ENCODE data around the gene DLL4.

Gene DLL4

DNA sequence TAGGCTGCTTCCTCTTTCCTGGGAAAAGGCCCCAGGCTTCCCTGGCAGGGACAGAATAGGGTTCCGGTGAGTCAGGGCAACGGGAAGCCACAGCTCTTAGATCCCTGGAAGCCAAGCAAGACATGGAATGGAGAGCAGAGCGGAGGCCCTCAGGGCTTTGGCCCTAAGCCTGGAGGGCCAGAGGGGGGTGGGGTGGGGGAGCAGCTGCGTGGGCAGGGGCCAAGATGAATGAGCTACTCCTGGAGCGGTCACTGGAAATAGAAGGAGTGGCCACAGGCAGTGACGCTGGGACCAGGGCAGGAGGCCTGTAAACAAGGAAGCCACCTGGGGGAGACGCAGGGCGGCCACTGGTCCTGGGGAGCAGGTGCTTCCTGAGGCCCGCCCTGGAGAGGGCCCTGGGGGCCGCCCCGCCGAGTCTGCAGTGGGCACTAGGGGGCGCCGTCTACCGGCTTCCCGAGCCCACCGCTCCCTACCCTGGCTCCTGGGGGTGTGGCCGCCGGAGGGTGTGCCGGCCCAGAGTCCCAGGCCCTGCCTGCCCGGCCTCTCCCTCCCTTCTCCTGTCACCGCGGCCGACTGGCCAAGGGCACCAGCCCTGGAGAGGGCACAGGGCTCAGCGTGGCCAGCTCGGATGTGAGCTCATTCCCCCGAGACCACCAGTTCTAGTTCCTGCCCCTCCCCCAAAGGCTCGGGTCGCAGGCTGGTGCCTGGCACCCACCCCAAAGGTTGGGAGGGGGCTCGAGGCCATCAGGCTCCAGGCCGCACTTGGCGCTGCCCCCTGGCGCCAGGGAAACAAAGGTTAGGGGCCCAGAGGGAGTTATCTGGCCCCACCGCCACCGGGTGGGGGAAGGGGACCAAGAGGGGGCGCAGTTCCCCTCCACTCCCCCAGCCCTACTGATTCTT, 22.8 kb upstream of the DLL4 start:
- Histone ChIP-seq H3K4me1 (ENCODE audit: control extremely low read depth in 1 of 4, control insufficient read depth in 4 of 4, insufficient read depth in 4 of 4, low read length in 3 of 4) (peaks cover 6 to 65% (median 49%) of the 10 kb centered on the region in 4 experiments), H3K9me3 (ENCODE audit: control extremely low read depth in 1 of 5, control insufficient read depth in 4 of 5, insufficient read depth in 2 of 5, low read depth in 1 of 5, low read length in 4 of 5) (no peaks in the 10 kb centered on the region), H3K27me3 (replicated peaks in 2 of 5; ENCODE audit: control insufficient read depth in 4 of 5, insufficient read depth in 5 of 5, low read length in 4 of 5) (no peaks in the 10 kb centered on the region), H3K4me3 (ENCODE audit: control insufficient read depth in 1 of 7, extremely low read depth in 1 of 7, insufficient read depth in 4 of 7, low read depth in 2 of 7, low read length in 6 of 7) (peak overlapping the region; percentile 30 to 87 (median 73)), H3K27ac (ENCODE audit: insufficient read depth in 1 of 2, low read depth in 1 of 2, low read length in 2 of 2, poor library complexity in 1 of 2, severe bottlenecking in 2 of 2) (peak overlapping the region; percentile 7 to 73), H3K36me3 (ENCODE audit: control insufficient read depth in 4 of 4, insufficient read depth in 4 of 4, low read length in 3 of 4) (peaks cover 0 to 29% (median 19%) of the 10 kb centered on the region in 4 experiments)
- CTCF ChIA-PET = interaction anchor here (0.8 to 20.1 kb wide), 24 partner anchors 10 to 327 kb away, joined by 3 to 491 read pairs (median 4); partner anchors contain the start of genes CHAC1, DLL4 and VPS18
- POLR2A ChIA-PET = interaction anchor here (0.5 to 1.4 kb wide), 2 partner anchors 22 to 115 kb away, joined by 3 to 4 read pairs; no protein-coding TSS in a partner anchor
- peak; percentile 82 to 93 (median 91) for DNase-seq
- WGBS (ENCODE audit: insufficient coverage) = 5% methylated on average over 19 of the region's 36 CpGs

DNA sequence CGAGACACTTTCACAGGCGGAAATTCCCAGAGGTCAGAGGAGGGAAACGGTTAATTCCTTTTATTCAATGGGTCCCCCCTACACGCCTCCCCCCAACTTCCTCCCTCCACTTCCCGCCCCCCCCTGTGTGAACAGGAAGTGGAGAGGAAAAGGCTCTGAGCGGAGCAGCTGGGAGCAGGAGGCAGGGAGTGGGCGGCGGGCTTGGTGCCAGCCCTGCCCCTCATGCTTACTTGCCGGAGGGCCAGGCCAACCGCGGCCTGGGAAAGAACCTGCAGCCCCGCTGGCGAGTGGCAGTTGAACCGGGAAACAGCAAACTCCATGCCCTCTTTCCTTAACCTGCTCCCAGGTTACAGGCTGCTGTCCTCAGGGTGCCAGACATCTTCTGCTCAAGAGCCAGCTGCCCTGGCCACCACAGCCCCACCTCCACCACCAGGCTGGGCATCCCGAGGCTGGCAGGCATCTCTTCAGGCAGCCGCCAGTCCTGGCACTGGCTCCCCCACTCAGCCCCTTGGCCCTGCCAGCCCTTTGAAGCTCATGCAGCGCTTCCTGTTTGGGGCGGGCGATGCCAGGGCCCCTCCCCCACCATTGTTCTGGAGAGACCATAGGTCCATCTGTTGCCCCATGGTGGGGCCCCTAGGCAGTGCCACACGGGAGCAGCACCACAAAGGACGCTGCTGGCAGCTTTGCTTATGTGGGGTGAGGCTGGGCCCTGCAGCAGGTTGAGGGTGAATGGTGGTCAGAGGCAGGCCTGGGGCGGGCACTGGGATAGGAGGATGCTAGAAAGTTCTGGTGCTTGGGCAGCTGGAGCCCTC, 21.9 kb upstream of the DLL4 start:
- peaks cover 6 to 65% (median 48%) of the 10 kb centered on the region in 4 experiments for H3K4me1 ChIP-seq (ENCODE audit: control extremely low read depth in 1 of 4, control insufficient read depth in 4 of 4, insufficient read depth in 4 of 4, low read length in 3 of 4)
- POLR2A ChIA-PET = interaction anchor here (1.4 kb wide), 1 partner anchor 114 kb away, joined by 3 read pairs; no protein-coding TSS in a partner anchor
- peak in 2 of 3 donors; percentile 82 to 86 for DNase-seq
- H3K4me3 ChIP-seq (ENCODE audit: control insufficient read depth in 1 of 7, extremely low read depth in 1 of 7, insufficient read depth in 4 of 7, low read depth in 2 of 7, low read length in 6 of 7) = peak overlapping the region; percentile 32 to 87 (median 73)
- CTCF ChIA-PET = interaction anchor here (1.2 to 20.1 kb wide), 17 partner anchors 9 to 278 kb away, joined by 3 to 491 read pairs (median 10); partner anchors contain the start of genes CHAC1 and DLL4
- peak overlapping the region; percentile 7 to 46 for H3K27ac ChIP-seq (ENCODE audit: insufficient read depth in 1 of 2, low read depth in 1 of 2, low read length in 2 of 2, poor library complexity in 1 of 2, severe bottlenecking in 2 of 2)
- H3K27me3 ChIP-seq (replicated peaks in 2 of 5; ENCODE audit: control insufficient read depth in 4 of 5, insufficient read depth in 5 of 5, low read length in 4 of 5) = no peaks in the 10 kb centered on the region
- no peaks in the 10 kb centered on the region for H3K9me3 ChIP-seq (ENCODE audit: control extremely low read depth in 1 of 5, control insufficient read depth in 4 of 5, insufficient read depth in 2 of 5, low read depth in 1 of 5, low read length in 4 of 5)
- WGBS (ENCODE audit: insufficient coverage) = 6% methylated on average over 13 of the region's 22 CpGs
- peaks cover 0 to 29% (median 19%) of the 10 kb centered on the region in 4 experiments for H3K36me3 ChIP-seq (ENCODE audit: control insufficient read depth in 4 of 4, insufficient read depth in 4 of 4, low read length in 3 of 4)

DNA sequence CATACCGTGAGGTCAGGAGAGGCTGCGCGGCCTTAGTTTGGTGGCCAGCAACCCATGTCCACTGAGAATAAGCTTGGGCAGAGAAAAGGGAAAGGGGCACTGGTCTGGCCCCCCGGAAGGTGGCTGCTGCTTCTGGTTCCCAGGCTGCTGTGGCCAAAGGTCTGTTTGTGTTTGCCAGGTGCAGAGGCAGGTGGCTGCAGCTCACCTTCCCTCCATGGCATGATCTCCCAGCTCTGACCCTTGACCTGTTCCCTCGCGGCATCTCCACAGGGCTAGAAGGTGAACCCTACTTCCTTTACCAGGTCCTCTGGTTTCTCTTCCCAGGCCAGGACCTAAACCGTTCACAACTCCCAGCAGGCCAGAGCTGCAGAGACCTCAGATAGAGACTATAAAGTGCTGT, 21.0 kb upstream of the DLL4 start:
- Histone ChIP-seq H3K36me3 (ENCODE audit: control insufficient read depth in 4 of 4, insufficient read depth in 4 of 4, low read length in 3 of 4) (peaks cover 0 to 22% (median 12%) of the 10 kb centered on the region in 4 experiments), H3K27me3 (replicated peaks in 2 of 5; ENCODE audit: control insufficient read depth in 4 of 5, insufficient read depth in 5 of 5, low read length in 4 of 5) (no peaks in the 10 kb centered on the region), H3K4me3 (ENCODE audit: control insufficient read depth in 1 of 7, extremely low read depth in 1 of 7, insufficient read depth in 4 of 7, low read depth in 2 of 7, low read length in 6 of 7) (no peak overlapping the region), H3K4me1 (ENCODE audit: control extremely low read depth in 1 of 4, control insufficient read depth in 4 of 4, insufficient read depth in 4 of 4, low read length in 3 of 4) (peaks cover 6 to 56% (median 40%) of the 10 kb centered on the region in 4 experiments), H3K27ac (ENCODE audit: insufficient read depth in 1 of 2, low read depth in 1 of 2, low read length in 2 of 2, poor library complexity in 1 of 2, severe bottlenecking in 2 of 2) (no peak overlapping the region), H3K9me3 (ENCODE audit: control extremely low read depth in 1 of 5, control insufficient read depth in 4 of 5, insufficient read depth in 2 of 5, low read depth in 1 of 5, low read length in 4 of 5) (no peaks in the 10 kb centered on the region)
- DNase-seq = no peak
- 100% methylated on average over 4 of the region's 7 CpGs for WGBS (ENCODE audit: insufficient coverage)
- ChIA-PET CTCF (interaction anchor here (1.4 to 20.1 kb wide), 10 partner anchors 9 to 277 kb away, joined by 3 to 491 read pairs (median 17); partner anchors contain the start of genes CHAC1 and DLL4), POLR2A (interaction anchor here (1.0 kb wide), 1 partner anchor 12 kb away, joined by 4 read pairs; no protein-coding TSS in a partner anchor)

DNA sequence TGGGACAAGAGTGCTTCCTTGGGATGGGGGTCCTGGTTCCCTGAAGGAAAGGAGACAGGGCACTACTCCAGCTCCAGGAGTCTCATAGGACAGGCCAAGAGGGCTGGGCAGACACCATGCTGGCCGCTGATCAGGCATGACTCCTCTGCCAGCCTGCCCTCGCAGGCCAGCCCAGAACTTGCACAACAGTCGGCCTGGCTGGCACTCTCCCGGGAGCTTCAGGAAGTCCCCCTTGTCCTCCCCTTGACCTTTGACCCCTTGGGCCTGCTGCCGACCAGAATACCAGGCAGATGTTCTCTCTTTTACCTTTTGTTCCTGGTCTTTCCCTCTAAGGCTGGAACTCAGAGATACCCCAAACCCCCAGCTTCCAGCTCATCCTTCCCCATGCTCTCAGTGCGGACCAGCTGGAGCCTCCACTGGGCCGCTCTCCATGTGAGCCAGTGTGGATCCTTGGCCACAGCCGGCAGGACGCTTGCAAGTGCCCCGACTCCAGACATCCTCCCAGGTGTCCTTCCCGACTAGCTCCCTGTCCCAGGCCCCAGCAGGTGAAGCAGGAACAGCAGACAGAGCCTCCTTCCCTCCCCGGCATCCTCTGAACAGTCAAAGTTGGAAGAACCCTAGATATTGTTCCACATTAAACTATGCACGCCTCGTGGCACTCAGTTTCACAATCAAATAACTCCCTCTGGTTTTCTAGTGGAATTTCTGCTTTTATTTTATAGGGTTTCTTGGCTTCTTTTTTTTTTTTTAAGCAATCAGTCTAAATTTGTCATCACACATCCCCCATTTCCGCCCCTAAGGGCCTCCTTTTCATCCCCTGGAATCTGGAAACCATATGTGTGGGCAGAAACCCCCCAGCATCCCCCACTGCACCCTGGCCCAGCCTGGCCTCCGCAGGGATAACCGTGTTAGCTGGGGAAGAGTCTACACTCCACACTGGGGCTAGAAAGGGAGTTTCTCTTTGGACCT, 19.2 kb upstream of the DLL4 start:
- Histone ChIP-seq H3K4me3 (ENCODE audit: control insufficient read depth in 1 of 7, extremely low read depth in 1 of 7, insufficient read depth in 4 of 7, low read depth in 2 of 7, low read length in 6 of 7) (no peak overlapping the region), H3K27me3 (replicated peaks in 2 of 5; ENCODE audit: control insufficient read depth in 4 of 5, insufficient read depth in 5 of 5, low read length in 4 of 5) (no peaks in the 10 kb centered on the region), H3K27ac (ENCODE audit: insufficient read depth in 1 of 2, low read depth in 1 of 2, low read length in 2 of 2, poor library complexity in 1 of 2, severe bottlenecking in 2 of 2) (no peak overlapping the region), H3K4me1 (ENCODE audit: control extremely low read depth in 1 of 4, control insufficient read depth in 4 of 4, insufficient read depth in 4 of 4, low read length in 3 of 4) (peaks cover 2 to 43% (median 32%) of the 10 kb centered on the region in 4 experiments), H3K36me3 (ENCODE audit: control insufficient read depth in 4 of 4, insufficient read depth in 4 of 4, low read length in 3 of 4) (peaks cover 0 to 8% (median under 1%) of the 10 kb centered on the region in 4 experiments), H3K9me3 (ENCODE audit: control extremely low read depth in 1 of 5, control insufficient read depth in 4 of 5, insufficient read depth in 2 of 5, low read depth in 1 of 5, low read length in 4 of 5) (no peaks in the 10 kb centered on the region)
- WGBS (ENCODE audit: insufficient coverage) = 83% methylated on average over 15 of the region's 17 CpGs
- ChIA-PET POLR2A (interaction anchor here (0.5 kb wide), 1 partner anchor 180 kb away, joined by 8 read pairs; no protein-coding TSS in a partner anchor), CTCF (interaction anchor here (0.7 to 20.1 kb wide), 9 partner anchors 11 to 276 kb away, joined by 3 to 491 read pairs (median 4); partner anchors contain the start of gene DLL4)
- no peak for DNase-seq

DNA sequence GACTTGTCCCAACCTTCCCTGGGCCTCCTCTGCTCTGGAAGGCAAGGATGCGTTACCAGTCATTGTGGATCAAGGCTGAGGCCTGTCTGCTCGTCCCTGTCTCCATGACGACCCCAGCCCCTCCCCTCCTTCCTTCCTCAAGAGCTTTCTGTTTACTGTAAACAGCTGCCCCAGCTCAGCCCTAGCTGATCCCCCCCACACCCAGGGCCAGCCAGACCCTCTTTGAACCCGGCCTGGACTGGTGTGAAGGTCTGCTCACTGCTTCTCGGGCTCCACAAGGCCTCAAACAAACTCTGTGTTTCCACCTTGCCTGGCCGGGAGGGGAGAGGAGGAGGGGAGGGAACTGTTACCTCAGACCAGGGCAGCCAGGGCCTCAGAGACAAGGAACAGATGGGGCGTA, 18.0 kb upstream of the DLL4 start:
- POLR2A ChIA-PET = no interaction called here

DNA sequence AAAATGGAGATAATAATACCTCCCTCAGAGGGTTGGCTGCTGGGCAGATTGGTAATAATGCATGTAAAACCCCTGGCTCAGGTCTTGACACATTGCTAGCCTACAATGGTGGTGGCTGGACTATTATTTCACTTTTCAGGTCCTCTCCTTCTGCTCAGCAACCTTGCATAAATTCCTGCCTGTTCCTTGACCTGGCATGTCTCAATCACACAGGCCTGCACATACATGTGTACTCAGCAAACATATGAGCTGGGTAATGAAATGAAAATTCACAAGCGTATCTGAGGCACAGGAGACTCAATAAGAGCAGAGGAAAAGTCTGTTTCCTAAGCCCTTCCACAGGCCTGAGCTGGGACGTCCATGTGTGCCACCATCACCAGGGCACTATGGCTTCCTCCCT, 17.4 kb upstream of the DLL4 start:
- H3K4me1 ChIP-seq (ENCODE audit: control extremely low read depth in 1 of 4, control insufficient read depth in 4 of 4, insufficient read depth in 4 of 4, low read length in 3 of 4) = peaks cover 2 to 30% (median 21%) of the 10 kb centered on the region in 4 experiments
- CTCF ChIA-PET = interaction anchor here (0.7 to 20.1 kb wide), 8 partner anchors 10 to 274 kb away, joined by 3 to 491 read pairs (median 5); partner anchors contain the start of gene DLL4
- no peaks in the 10 kb centered on the region for H3K36me3 ChIP-seq (ENCODE audit: control insufficient read depth in 4 of 4, insufficient read depth in 4 of 4, low read length in 3 of 4)
- no peaks in the 10 kb centered on the region for H3K9me3 ChIP-seq (ENCODE audit: control extremely low read depth in 1 of 5, control insufficient read depth in 4 of 5, insufficient read depth in 2 of 5, low read depth in 1 of 5, low read length in 4 of 5)
- no peak overlapping the region for H3K4me3 ChIP-seq (ENCODE audit: control insufficient read depth in 1 of 7, extremely low read depth in 1 of 7, insufficient read depth in 4 of 7, low read depth in 2 of 7, low read length in 6 of 7)
- no peaks in the 10 kb centered on the region for H3K27me3 ChIP-seq (replicated peaks in 2 of 5; ENCODE audit: control insufficient read depth in 4 of 5, insufficient read depth in 5 of 5, low read length in 4 of 5)
- POLR2A ChIA-PET = no interaction called here
- DNase-seq = no peak
- H3K27ac ChIP-seq (ENCODE audit: insufficient read depth in 1 of 2, low read depth in 1 of 2, low read length in 2 of 2, poor library complexity in 1 of 2, severe bottlenecking in 2 of 2) = no peak overlapping the region
- 100% methylated on average over 1 of the region's 2 CpGs for WGBS (ENCODE audit: insufficient coverage)

More for the DNA sequence above, 18.0 kb upstream of the DLL4 start:
- WGBS (ENCODE audit: insufficient coverage) = 68% methylated on average over 7 of the region's 7 CpGs
- no peak for DNase-seq
- H3K27me3 ChIP-seq (replicated peaks in 2 of 5; ENCODE audit: control insufficient read depth in 4 of 5, insufficient read depth in 5 of 5, low read length in 4 of 5) = no peaks in the 10 kb centered on the region
- H3K36me3 ChIP-seq (ENCODE audit: control insufficient read depth in 4 of 4, insufficient read depth in 4 of 4, low read length in 3 of 4) = no peaks in the 10 kb centered on the region
- CTCF ChIA-PET = interaction anchor here (1.0 to 20.1 kb wide), 6 partner anchors 13 to 274 kb away, joined by 3 to 491 read pairs (median 6); partner anchors contain the start of gene DLL4
- H3K4me1 ChIP-seq (ENCODE audit: control extremely low read depth in 1 of 4, control insufficient read depth in 4 of 4, insufficient read depth in 4 of 4, low read length in 3 of 4) = peaks cover 2 to 35% (median 25%) of the 10 kb centered on the region in 4 experiments
- no peaks in the 10 kb centered on the region for H3K9me3 ChIP-seq (ENCODE audit: control extremely low read depth in 1 of 5, control insufficient read depth in 4 of 5, insufficient read depth in 2 of 5, low read depth in 1 of 5, low read length in 4 of 5)
- no peak overlapping the region for H3K27ac ChIP-seq (ENCODE audit: insufficient read depth in 1 of 2, low read depth in 1 of 2, low read length in 2 of 2, poor library complexity in 1 of 2, severe bottlenecking in 2 of 2)
- no peak overlapping the region for H3K4me3 ChIP-seq (ENCODE audit: control insufficient read depth in 1 of 7, extremely low read depth in 1 of 7, insufficient read depth in 4 of 7, low read depth in 2 of 7, low read length in 6 of 7)

Measured in common myeloid progenitor, CD34-positive (primary cell).